BJ (cell line): Measurements from ENCODE around the gene TMCO1. TPM values are rescaled to one million over a fixed set of nuclear protein-coding genes. Genes with fewer than 3 reads are reported as not detected.

Experiments
- CTCF ChIA-PET: fragments of 350-600 bp; formaldehyde crosslinking; extraction: SDS; loops from one replicate; lab custom pipeline; 2021; ENCODE audit warnings: antibody characterized with exemption, inconsistent platforms; lab: Yijun Ruan, JAX
- POLR2A ChIA-PET: fragments of 300-600 bp; sonication (Branson Sonifier 250); formaldehyde crosslinking; extraction: SDS; loops from one replicate; lab custom pipeline; 2021; ENCODE audit warnings: antibody characterized with exemption; lab: Charles Lee
- DNase-seq: peaks from one replicate; pipeline ENCODE4 v3.0.0-alpha.2; 2011; ENCODE audit warnings: low read depth
- H3K27me3 ChIP-seq: 2 replicates; pipeline ENCODE4 v1.6.0; 2011; ENCODE audit warnings: low read length; ENCODE audit not compliant: control insufficient read depth, insufficient read depth
- H3K36me3 ChIP-seq: 2 replicates; pipeline ENCODE4 v1.5.1; 2011; ENCODE audit warnings: low read length; ENCODE audit not compliant: control insufficient read depth, insufficient read depth
- H3K4me3 ChIP-seq: 2 replicates; pipeline ENCODE4 v1.5.1; 2011; ENCODE audit warnings: low read depth, mild to moderate bottlenecking, control low read depth, low read length
- polyA plus RNA-seq: library from polyadenylated mRNA; depleted of rRNA; stranded (reverse); fragments of >200 nt; gene quantifications from 2 replicates; pipeline ENCODE4 v1.2.3, GENCODE V29; 2011
- TF ChIP-seq, protein P1 (sequence below): IDR thresholded peaks from 2 replicates; pipeline ENCODE4 v1.5.1; 2011; ENCODE audit warnings: low read depth, mild to moderate bottlenecking, control low read depth, inconsistent platforms, low read length, moderate library complexity; ENCODE audit not compliant: insufficient read depth

Gene TMCO1
- polyA plus RNA-seq, 1 experiment = 203 TPM

DNA sequence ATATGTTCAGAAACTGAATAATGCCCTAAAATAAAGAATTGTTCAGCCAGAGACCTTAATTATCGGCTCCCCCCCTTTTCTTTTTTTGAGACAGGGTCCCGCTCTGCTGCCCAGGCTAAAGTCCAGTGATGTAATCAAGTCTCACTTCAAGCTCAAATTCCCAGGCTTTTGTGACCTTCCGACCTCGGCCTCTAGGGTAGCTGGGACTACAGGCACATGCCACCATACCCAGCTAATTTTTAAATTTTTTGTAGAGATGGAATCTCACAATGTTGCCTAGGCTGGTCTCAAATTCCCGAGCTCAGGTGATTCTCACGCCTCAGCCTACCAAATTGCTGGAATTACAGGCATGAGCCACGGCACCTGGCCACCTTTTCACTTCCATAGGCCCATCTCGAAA is 26.5 kb downstream of the TMCO1 start:
- CTCF ChIA-PET = interaction anchor here (1.2 to 1.4 kb wide), 2 partner anchors 11 to 96 kb away, joined by 3 to 4 read pairs; no protein-coding TSS in a partner anchor
- TF ChIP-seq, protein P1, sequence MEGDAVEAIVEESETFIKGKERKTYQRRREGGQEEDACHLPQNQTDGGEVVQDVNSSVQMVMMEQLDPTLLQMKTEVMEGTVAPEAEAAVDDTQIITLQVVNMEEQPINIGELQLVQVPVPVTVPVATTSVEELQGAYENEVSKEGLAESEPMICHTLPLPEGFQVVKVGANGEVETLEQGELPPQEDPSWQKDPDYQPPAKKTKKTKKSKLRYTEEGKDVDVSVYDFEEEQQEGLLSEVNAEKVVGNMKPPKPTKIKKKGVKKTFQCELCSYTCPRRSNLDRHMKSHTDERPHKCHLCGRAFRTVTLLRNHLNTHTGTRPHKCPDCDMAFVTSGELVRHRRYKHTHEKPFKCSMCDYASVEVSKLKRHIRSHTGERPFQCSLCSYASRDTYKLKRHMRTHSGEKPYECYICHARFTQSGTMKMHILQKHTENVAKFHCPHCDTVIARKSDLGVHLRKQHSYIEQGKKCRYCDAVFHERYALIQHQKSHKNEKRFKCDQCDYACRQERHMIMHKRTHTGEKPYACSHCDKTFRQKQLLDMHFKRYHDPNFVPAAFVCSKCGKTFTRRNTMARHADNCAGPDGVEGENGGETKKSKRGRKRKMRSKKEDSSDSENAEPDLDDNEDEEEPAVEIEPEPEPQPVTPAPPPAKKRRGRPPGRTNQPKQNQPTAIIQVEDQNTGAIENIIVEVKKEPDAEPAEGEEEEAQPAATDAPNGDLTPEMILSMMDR = no peak
- no peaks in the 10 kb centered on the region for H3K27me3 ChIP-seq
- no peak overlapping the region for H3K4me3 ChIP-seq
- peaks cover 10% of the 10 kb centered on the region for H3K36me3 ChIP-seq
- POLR2A ChIA-PET = no interaction called here
- no peak for DNase-seq

DNA sequence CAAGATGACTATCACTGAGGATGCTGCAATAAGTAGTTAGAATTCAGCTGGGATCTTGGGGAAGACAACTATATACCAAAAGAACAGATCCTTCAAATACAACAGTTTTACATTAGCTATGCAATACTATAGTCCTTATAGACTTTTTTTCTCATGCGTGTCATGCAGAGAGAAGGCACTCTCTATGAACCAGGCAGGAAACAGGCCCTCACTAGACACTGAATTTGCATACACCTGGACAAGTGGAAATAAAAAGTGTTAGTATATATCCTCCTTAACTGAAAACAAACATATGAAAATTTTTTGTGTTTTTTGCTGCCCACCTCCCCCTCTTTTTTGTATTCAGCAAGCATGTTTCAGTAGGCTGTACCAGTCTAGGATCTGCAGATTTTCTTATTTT is 29.9 kb downstream of the TMCO1 start:
- DNase-seq = no peak
- Histone ChIP-seq H3K27me3 (no peaks in the 10 kb centered on the region), H3K36me3 (peaks cover 7% of the 10 kb centered on the region), H3K4me3 (no peak overlapping the region)
- POLR2A ChIA-PET = no interaction called here
- CTCF ChIA-PET = no interaction called here
- TF ChIP-seq, protein P1 = no peak

DNA sequence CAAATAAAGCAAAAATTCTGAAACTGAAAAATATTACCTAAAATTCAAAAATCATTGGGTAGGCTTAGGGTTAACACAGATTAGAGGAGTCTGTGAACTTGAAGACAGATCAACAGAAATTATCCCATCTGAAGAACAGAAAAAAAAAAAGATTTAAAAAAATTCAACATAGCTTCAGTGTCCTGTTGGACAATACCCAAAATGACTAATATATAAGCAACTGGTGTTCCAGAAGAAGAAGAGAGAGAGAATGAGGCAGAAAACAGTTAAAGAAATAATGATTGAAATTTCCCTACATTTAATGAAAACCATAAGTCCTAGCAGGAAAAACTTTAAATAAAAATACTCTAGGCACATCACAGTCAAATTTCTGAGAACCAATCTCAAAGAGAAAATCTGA is 31.5 kb downstream of the TMCO1 start:
- Histone ChIP-seq H3K36me3 (peaks cover 3% of the 10 kb centered on the region), H3K27me3 (no peaks in the 10 kb centered on the region), H3K4me3 (no peak overlapping the region)
- ChIA-PET POLR2A (no interaction called here), CTCF (interaction anchor here (0.6 kb wide), 1 partner anchor 229 kb away, joined by 3 read pairs; no protein-coding TSS in a partner anchor)
- DNase-seq = no peak
- TF ChIP-seq, protein P1 = no peak

DNA sequence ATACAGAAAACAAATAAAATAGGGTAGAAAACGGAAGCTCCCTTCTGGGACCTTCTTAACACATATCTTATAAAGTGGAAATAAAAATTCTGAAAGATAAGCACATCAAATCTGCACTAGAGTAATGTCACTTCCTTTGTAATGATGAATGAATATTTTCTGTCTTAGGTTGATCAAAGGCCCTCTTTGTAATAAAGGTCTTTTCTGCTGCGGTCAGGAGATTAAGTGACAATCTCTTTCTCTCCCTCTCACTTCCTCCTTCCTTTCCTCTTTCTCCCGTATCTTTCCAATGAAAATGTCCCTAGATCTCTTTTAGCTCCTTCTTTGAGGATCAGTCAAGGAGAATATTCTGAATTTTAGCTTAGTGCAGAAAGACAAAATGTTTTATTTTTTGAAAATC is 33.8 kb downstream of the TMCO1 start:
- CTCF ChIA-PET = interaction anchor here (0.6 kb wide), 1 partner anchor 10 kb away, joined by 4 read pairs; no protein-coding TSS in a partner anchor
- Histone ChIP-seq H3K27me3 (no peaks in the 10 kb centered on the region), H3K36me3 (no peaks in the 10 kb centered on the region; the same call in 1 of the 2 replicates), H3K4me3 (no peak overlapping the region)
- POLR2A ChIA-PET = no interaction called here
- no peak for DNase-seq
- TF ChIP-seq, protein P1 = no peak

DNA sequence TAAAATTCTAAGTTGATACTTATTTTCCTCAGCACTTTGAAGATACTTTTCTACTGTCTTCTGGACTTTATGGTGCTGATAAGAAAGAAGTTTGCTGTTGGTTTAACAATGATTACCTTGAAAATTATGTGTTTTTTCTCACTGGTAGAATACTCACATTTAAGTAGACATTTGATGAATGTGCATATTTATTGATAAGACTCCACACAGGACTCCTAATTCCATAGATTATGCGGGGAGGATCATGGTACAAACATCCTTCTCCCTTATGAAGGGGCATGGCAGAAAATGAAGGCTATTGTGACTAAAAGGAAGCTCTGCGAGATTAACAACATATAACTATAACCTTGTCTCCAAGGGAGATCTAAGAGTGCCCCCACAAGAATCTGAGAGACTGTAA is 41.8 kb downstream of the TMCO1 start:
- TF ChIP-seq, protein P1 = no peak
- no peak for DNase-seq
- Histone ChIP-seq H3K36me3 (peaks cover 2% of the 10 kb centered on the region; the same call in 1 of the 2 replicates), H3K4me3 (no peak overlapping the region), H3K27me3 (no peaks in the 10 kb centered on the region)
- ChIA-PET CTCF (interaction anchor here (0.7 kb wide), 2 partner anchors 32 to 83 kb away, joined by 3 read pairs; no protein-coding TSS in a partner anchor), POLR2A (no interaction called here)
